Measurements from ENCODE around the gene SLC22A23.
A peak's percentile ranks its signal among the peaks of the same experiment; 100 is the strongest.

The SLC22A23 gene

GRCh38 chr6:3287976-3288707 lies 168.7 kb downstream of the SLC22A23 start:
- no peak for DNase-seq (ENCODE audit: low spot score)
- FAIRE-seq, result no peak

- FAIRE-seq, result no peak
Observed at GRCh38 chr6:3287308-3287707, 169.5 kb downstream of the SLC22A23 start.

GRCh38 chr6:3286641-3287171 lies 170.1 kb downstream of the SLC22A23 start:
- no peak for FAIRE-seq
- DNase-seq (ENCODE audit: low spot score), result no peak

More at GRCh38 chr6:3287308-3287707, 169.5 kb downstream of the SLC22A23 start:
- no peak for DNase-seq (ENCODE audit: low spot score)

GRCh38 chr6:3285732-3286131 lies 171.1 kb downstream of the SLC22A23 start:
- DNase-seq (ENCODE audit: low spot score) (no peak), FAIRE-seq (no peak)

GRCh38 chr6:3285049-3285639 lies 171.7 kb downstream of the SLC22A23 start:
- FAIRE-seq, result no peak
- DNase-seq (ENCODE audit: low spot score), result no peak

- no peak for DNase-seq (ENCODE audit: low spot score)
- FAIRE-seq, result no peak
Observed at GRCh38 chr6:3284436-3284876, 172.4 kb downstream of the SLC22A23 start.

GRCh38 chr6:3283641-3284435 lies 173.0 kb downstream of the SLC22A23 start:
- no peak for FAIRE-seq

GRCh38 chr6:3283241-3283640 lies 173.6 kb downstream of the SLC22A23 start:
- no peak for FAIRE-seq
- DNase-seq (ENCODE audit: low spot score), result no peak

More at GRCh38 chr6:3283641-3284435, 173.0 kb downstream of the SLC22A23 start:
- no peak for DNase-seq (ENCODE audit: low spot score)

- DNase-seq (ENCODE audit: low spot score) (no peak), FAIRE-seq (no peak)
Observed at GRCh38 chr6:3282476-3283236, 174.2 kb downstream of the SLC22A23 start.

GRCh38 chr6:3281631-3282475 lies 175.0 kb downstream of the SLC22A23 start:
- FAIRE-seq (no peak), DNase-seq (ENCODE audit: low spot score) (peak; percentile 62)

GRCh38 chr6:3280866-3281465 lies 175.9 kb downstream of the SLC22A23 start:
- no peak for FAIRE-seq
- DNase-seq (ENCODE audit: low spot score), result no peak

- FAIRE-seq (no peak), DNase-seq (ENCODE audit: low spot score) (no peak)
Observed at GRCh38 chr6:3280091-3280490, 176.8 kb downstream of the SLC22A23 start.

GRCh38 chr6:3278691-3279090 lies 178.2 kb downstream of the SLC22A23 start:
- FAIRE-seq (no peak), DNase-seq (ENCODE audit: low spot score) (no peak)

- no peak for FAIRE-seq
Observed at GRCh38 chr6:3277851-3278416, 178.9 kb downstream of the SLC22A23 start.

GRCh38 chr6:3277251-3277650 lies 179.6 kb downstream of the SLC22A23 start:
- DNase-seq (ENCODE audit: low spot score) (no peak), FAIRE-seq (no peak)

More at GRCh38 chr6:3277851-3278416, 178.9 kb downstream of the SLC22A23 start:
- no peak for DNase-seq (ENCODE audit: low spot score)

- no peak for FAIRE-seq
- no peak for DNase-seq (ENCODE audit: low spot score)
Observed at GRCh38 chr6:3276174-3277167, 180.4 kb downstream of the SLC22A23 start.

GRCh38 chr6:3273707-3274521 lies 182.9 kb downstream of the SLC22A23 start:
- DNase-seq (ENCODE audit: low spot score) (no peak), FAIRE-seq (no peak)
